Stimulated activated CD8-positive, alpha-beta memory T cell treated with anti-CD3 and anti-CD28 coated beads, Interleukin-7, amount 100 ng/mL, for 4 hours (primary cell): ENCODE measurements around the gene TNRC6C.
"Not testable (repeated sequence)": the region's sequence is repeated elsewhere in the genome, so short reads cannot be mapped to it uniquely, and the experiment has no call there.

ENCODE experiments used
- DNase-seq, 2 donors: peaks; one replicate each; pipeline ENCODE4 v3.0.0-alpha.2; 2020; ENCODE audit warnings: low read depth in 2 of 2

Gene TNRC6C

GRCh38 chr17:77930780-77931768 is 27.4 kb upstream of the TNRC6C start:
- no peak for DNase-seq

- no peak for DNase-seq
These were observed 24.6 kb upstream of the TNRC6C start for GRCh38 chr17:77933777-77934398.

- DNase-seq = no peak
These were observed 23.4 kb upstream of the TNRC6C start for GRCh38 chr17:77935121-77935571.

- DNase-seq = not testable (repeated sequence)
These were observed 22.8 kb upstream of the TNRC6C start for GRCh38 chr17:77935744-77936143.

- no peak for DNase-seq
These were observed 21.6 kb upstream of the TNRC6C start for GRCh38 chr17:77936881-77937280.

GRCh38 chr17:77941004-77941403 is 17.5 kb upstream of the TNRC6C start:
- DNase-seq = no peak

GRCh38 chr17:77942112-77942988 is 16.2 kb upstream of the TNRC6C start:
- no peak for DNase-seq

- DNase-seq = no peak
These were observed 14.5 kb upstream of the TNRC6C start for GRCh38 chr17:77943971-77944370.

GRCh38 chr17:77944390-77945222 is 13.9 kb upstream of the TNRC6C start:
- no peak for DNase-seq

- no peak for DNase-seq
These were observed 11.4 kb upstream of the TNRC6C start for GRCh38 chr17:77946900-77947645.

- no peak for DNase-seq
These were observed 9.8 kb upstream of the TNRC6C start for GRCh38 chr17:77948690-77949114.

GRCh38 chr17:77951123-77951522 is 7.4 kb upstream of the TNRC6C start:
- no peak for DNase-seq

GRCh38 chr17:77952368-77952767 is 6.1 kb upstream of the TNRC6C start:
- no peak for DNase-seq

GRCh38 chr17:77957235-77957856 is 1.2 kb upstream of the TNRC6C start:
- no peak for DNase-seq

GRCh38 chr17:77958716-77959125 is 218 bp downstream of the TNRC6C start:
- DNase-seq = peak in 1 of 2 donors; percentile 31

GRCh38 chr17:77959126-77959925 is 823 bp downstream of the TNRC6C start:
- no peak for DNase-seq

GRCh38 chr17:77959926-77960521 is 1.5 kb downstream of the TNRC6C start:
- DNase-seq = no peak

GRCh38 chr17:77961741-77962140 is 3.2 kb downstream of the TNRC6C start:
- no peak for DNase-seq
